ENCODE data around the gene UBE2H.

DNA sequence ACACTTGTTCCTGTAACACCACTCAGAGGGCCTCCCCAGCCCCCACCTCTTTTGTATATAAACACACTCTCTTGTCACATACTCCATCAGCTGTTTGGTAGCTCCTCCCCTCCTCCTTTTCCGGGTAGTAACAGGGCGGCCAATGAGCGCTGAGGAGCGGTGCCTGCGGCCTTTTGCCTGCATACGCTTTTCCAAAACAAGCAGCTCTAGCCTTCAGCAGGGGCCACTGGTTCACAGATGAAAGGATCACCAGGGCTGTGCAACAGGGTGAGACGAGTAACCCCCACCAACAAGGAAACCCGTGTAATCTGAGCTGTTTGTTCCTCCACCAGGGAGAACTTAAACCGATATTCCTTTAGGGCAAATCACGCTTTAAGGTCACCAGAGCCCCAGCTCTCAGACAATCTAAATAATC is 3.9 kb downstream of the UBE2H start:
- TF ChIP-seq CTCF (conservative IDR thresholded peaks at IDR 0.05) (no peak), ZFX (IDR thresholded peaks at IDR 0.05) (no peak)

Data from C4-2B (cell line).